Measurements from ENCODE around the gene RAN.
"Not testable (repeated sequence)": the region's sequence is repeated elsewhere in the genome, so short reads cannot be mapped to it uniquely, and the experiment has no call there.

The RAN gene

GRCh38 chr12:130879212-130879686 lies 7.4 kb downstream of the RAN start:
- FAIRE-seq (no peak), DNase-seq (ENCODE audit: insufficient read length, low spot score) (no peak)
- TF ChIP-seq POLR2A (IDR thresholded peaks at IDR 0.05; ENCODE audit: low read depth, low read length): no peak

- FAIRE-seq (no peak), DNase-seq (ENCODE audit: insufficient read length, low spot score) (no peak)
- TF ChIP-seq POLR2A (IDR thresholded peaks at IDR 0.05; ENCODE audit: low read depth, low read length): no peak
These were observed 8.0 kb downstream of the RAN start for GRCh38 chr12:130879781-130880389.

GRCh38 chr12:130880411-130880885 lies 8.6 kb downstream of the RAN start:
- FAIRE-seq (no peak), DNase-seq (ENCODE audit: insufficient read length, low spot score) (no peak)
- no peak for TF ChIP-seq POLR2A (IDR thresholded peaks at IDR 0.05; ENCODE audit: low read depth, low read length)

GRCh38 chr12:130881046-130881445 lies 9.2 kb downstream of the RAN start:
- DNase-seq (ENCODE audit: insufficient read length, low spot score) (no peak), FAIRE-seq (no peak)
- no peak for TF ChIP-seq POLR2A (IDR thresholded peaks at IDR 0.05; ENCODE audit: low read depth, low read length)

- TF ChIP-seq POLR2A (IDR thresholded peaks at IDR 0.05; ENCODE audit: low read depth, low read length): no peak
- no peak for FAIRE-seq
- DNase-seq (ENCODE audit: insufficient read length, low spot score): no peak
These were observed 9.7 kb downstream of the RAN start for GRCh38 chr12:130881548-130881947.

- FAIRE-seq; DNase-seq (ENCODE audit: insufficient read length, low spot score): not testable (repeated sequence)
These were observed 15.3 kb downstream of the RAN start for GRCh38 chr12:130887190-130887589.

GRCh38 chr12:130904064-130904463 lies 32.2 kb downstream of the RAN start:
- no peak for TF ChIP-seq POLR2A (IDR thresholded peaks at IDR 0.05; ENCODE audit: low read depth, low read length)
- FAIRE-seq (no peak), DNase-seq (ENCODE audit: insufficient read length, low spot score) (no peak)

GRCh38 chr12:130904936-130905455 lies 33.1 kb downstream of the RAN start:
- FAIRE-seq; DNase-seq (ENCODE audit: insufficient read length, low spot score): not testable (repeated sequence)

GRCh38 chr12:130909111-130909510 lies 37.2 kb downstream of the RAN start:
- no peak for FAIRE-seq
- no peak for TF ChIP-seq POLR2A (IDR thresholded peaks at IDR 0.05; ENCODE audit: low read depth, low read length)
- DNase-seq (ENCODE audit: insufficient read length, low spot score): no peak

GRCh38 chr12:130911193-130911592 lies 39.3 kb downstream of the RAN start:
- no peak for TF ChIP-seq POLR2A (IDR thresholded peaks at IDR 0.05; ENCODE audit: low read depth, low read length)
- FAIRE-seq (no peak), DNase-seq (ENCODE audit: insufficient read length, low spot score) (no peak)

- DNase-seq (ENCODE audit: insufficient read length, low spot score): no peak
- FAIRE-seq: no peak
- TF ChIP-seq POLR2A (IDR thresholded peaks at IDR 0.05; ENCODE audit: low read depth, low read length): no peak
These were observed 40.1 kb downstream of the RAN start for GRCh38 chr12:130911933-130912332.

GRCh38 chr12:130916241-130916911 lies 44.5 kb downstream of the RAN start:
- TF ChIP-seq POLR2A (IDR thresholded peaks at IDR 0.05; ENCODE audit: low read depth, low read length): no peak
- DNase-seq (ENCODE audit: insufficient read length, low spot score) (no peak), FAIRE-seq (no peak)

- no peak for FAIRE-seq
- no peak for DNase-seq (ENCODE audit: insufficient read length, low spot score)
- TF ChIP-seq POLR2A (IDR thresholded peaks at IDR 0.05; ENCODE audit: low read depth, low read length): no peak
These were observed 45.7 kb downstream of the RAN start for GRCh38 chr12:130917607-130918006.

GRCh38 chr12:130919086-130919485 lies 47.2 kb downstream of the RAN start:
- TF ChIP-seq POLR2A (IDR thresholded peaks at IDR 0.05; ENCODE audit: low read depth, low read length): no peak
- FAIRE-seq (no peak), DNase-seq (ENCODE audit: insufficient read length, low spot score) (no peak)

GRCh38 chr12:130920119-130920703 lies 48.3 kb downstream of the RAN start:
- FAIRE-seq: no peak

More at GRCh38 chr12:130920119-130920703, 48.3 kb downstream of the RAN start:
- TF ChIP-seq POLR2A (IDR thresholded peaks at IDR 0.05; ENCODE audit: low read depth, low read length): no peak
- DNase-seq (ENCODE audit: insufficient read length, low spot score): no peak
